Measurements from ENCODE around the gene PPM1G.

DNA sequence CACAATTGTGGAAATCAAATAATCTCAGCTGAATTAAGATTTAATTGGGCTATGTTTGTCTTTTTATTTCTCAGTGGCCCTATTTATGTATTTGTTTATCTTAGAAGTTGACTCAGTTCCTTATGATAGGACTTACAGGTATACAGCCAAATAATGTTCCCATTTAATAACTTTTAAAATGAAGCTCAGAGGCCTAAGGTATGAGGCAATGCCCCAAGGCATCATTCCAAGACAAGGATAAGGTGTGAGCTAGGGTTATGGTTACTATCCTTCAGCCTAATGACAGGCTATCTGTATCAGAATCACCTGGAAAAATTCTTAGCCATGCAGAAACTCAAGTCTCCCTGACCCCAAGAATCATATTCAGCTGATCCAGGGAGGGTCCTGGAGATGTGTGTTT lies 11.6 kb upstream of the PPM1G start:
- TF ChIP-seq, protein P1, sequence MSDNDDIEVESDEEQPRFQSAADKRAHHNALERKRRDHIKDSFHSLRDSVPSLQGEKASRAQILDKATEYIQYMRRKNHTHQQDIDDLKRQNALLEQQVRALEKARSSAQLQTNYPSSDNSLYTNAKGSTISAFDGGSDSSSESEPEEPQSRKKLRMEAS (IDR thresholded peaks at IDR 0.05; ENCODE audit: low read depth, low read length) = no peak
- TF ChIP-seq, protein P2, sequence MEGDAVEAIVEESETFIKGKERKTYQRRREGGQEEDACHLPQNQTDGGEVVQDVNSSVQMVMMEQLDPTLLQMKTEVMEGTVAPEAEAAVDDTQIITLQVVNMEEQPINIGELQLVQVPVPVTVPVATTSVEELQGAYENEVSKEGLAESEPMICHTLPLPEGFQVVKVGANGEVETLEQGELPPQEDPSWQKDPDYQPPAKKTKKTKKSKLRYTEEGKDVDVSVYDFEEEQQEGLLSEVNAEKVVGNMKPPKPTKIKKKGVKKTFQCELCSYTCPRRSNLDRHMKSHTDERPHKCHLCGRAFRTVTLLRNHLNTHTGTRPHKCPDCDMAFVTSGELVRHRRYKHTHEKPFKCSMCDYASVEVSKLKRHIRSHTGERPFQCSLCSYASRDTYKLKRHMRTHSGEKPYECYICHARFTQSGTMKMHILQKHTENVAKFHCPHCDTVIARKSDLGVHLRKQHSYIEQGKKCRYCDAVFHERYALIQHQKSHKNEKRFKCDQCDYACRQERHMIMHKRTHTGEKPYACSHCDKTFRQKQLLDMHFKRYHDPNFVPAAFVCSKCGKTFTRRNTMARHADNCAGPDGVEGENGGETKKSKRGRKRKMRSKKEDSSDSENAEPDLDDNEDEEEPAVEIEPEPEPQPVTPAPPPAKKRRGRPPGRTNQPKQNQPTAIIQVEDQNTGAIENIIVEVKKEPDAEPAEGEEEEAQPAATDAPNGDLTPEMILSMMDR (IDR thresholded peaks at IDR 0.05; ENCODE audit: low read depth, low read length) = no peak

Data from NB4 (cell line).